ENCODE results near the gene CPT1A.

DNA sequence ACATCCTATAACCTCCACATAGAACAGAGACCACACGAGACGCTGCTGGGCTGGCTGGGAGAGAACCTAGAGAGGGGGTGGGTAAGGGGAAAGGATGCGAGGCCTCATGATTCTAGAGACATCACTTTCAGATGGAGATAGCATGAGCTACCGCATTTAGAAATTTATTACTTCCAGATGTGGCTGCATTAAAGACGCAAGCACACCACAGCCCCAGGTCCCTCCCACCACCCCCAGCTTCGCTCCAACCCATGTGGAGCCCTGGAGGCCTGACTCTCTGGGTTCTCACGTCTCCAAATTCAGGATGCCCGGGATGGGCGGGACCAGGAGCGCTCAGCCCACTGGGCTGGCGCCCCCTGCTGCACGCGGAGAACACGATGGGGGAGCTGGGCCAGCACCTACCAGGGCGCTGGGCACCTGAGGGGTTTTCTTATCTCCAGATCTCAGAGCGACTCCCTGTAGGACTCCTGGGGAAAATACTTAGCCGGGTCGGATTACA is 48.3 kb upstream of the CPT1A start:
- TF ChIP-seq GATA2 (IDR thresholded peaks at IDR 0.05; ENCODE audit: low read depth, low read length) (peak; percentile 96), GATA3 (IDR thresholded peaks at IDR 0.05; ENCODE audit: low read depth, low read length) (peak; percentile 69)

All from SH-SY5Y (cell line).